GM19240 (cell line): Measurements from ENCODE around the gene ADGRL1.

Source experiments
- DNase-seq: peaks from one replicate; pipeline ENCODE4 v3.0.0; 2011; ENCODE audit warnings: low spot score; ENCODE audit not compliant: insufficient read length

ADGRL1 gene

GRCh38 chr19:14142262-14143190 lies 63.4 kb downstream of the ADGRL1 start:
- DNase-seq: no peak

GRCh38 chr19:14141041-14141440 lies 64.9 kb downstream of the ADGRL1 start:
- no peak for DNase-seq

GRCh38 chr19:14139944-14140343 lies 66.0 kb downstream of the ADGRL1 start:
- no peak for DNase-seq

- DNase-seq: no peak
Measured at GRCh38 chr19:14138576-14139265, 67.2 kb downstream of the ADGRL1 start.

GRCh38 chr19:14136509-14137281 lies 69.3 kb downstream of the ADGRL1 start, which contains the start of gene ASF1B:
Gene ASF1B (minus strand): TSS chr19:14136589. CDS start chr19:14136456, 133 bp downstream.
- DNase-seq: peak; percentile 95

- DNase-seq: no peak
Measured at GRCh38 chr19:14135985-14136508, 69.9 kb downstream of the ADGRL1 start.

GRCh38 chr19:14135355-14135754 lies 70.6 kb downstream of the ADGRL1 start:
- DNase-seq: no peak

GRCh38 chr19:14127929-14128509 lies 78.0 kb downstream of the ADGRL1 start:
- no peak for DNase-seq

GRCh38 chr19:14127176-14127575 lies 78.8 kb downstream of the ADGRL1 start:
- no peak for DNase-seq

- no peak for DNase-seq
Measured at GRCh38 chr19:14122924-14123323, 83.0 kb downstream of the ADGRL1 start.

GRCh38 chr19:14120497-14120780 lies 85.5 kb downstream of the ADGRL1 start:
- no peak for DNase-seq

GRCh38 chr19:14119644-14120496 lies 86.1 kb downstream of the ADGRL1 start:
- DNase-seq: no peak

- no peak for DNase-seq
Measured at GRCh38 chr19:14119146-14119545, 86.8 kb downstream of the ADGRL1 start.

GRCh38 chr19:14118165-14119051 lies 87.6 kb downstream of the ADGRL1 start:
- no peak for DNase-seq

- peak; percentile 99 for DNase-seq
Measured at GRCh38 chr19:14117668-14118164, 88.3 kb downstream of the ADGRL1 start, which contains the start of gene PRKACA. Gene PRKACA (minus strand): TSS chr19:14117762. CDS start chr19:14117547, 215 bp downstream.

- DNase-seq: no peak
Measured at GRCh38 chr19:14116918-14117578, 88.9 kb downstream of the ADGRL1 start.

GRCh38 chr19:14116525-14116917 lies 89.4 kb downstream of the ADGRL1 start:
- no peak for DNase-seq

GRCh38 chr19:14115756-14116155 lies 90.2 kb downstream of the ADGRL1 start:
- no peak for DNase-seq
